ENCODE results near the gene PEPD.

- TF ChIP-seq, protein P1, sequence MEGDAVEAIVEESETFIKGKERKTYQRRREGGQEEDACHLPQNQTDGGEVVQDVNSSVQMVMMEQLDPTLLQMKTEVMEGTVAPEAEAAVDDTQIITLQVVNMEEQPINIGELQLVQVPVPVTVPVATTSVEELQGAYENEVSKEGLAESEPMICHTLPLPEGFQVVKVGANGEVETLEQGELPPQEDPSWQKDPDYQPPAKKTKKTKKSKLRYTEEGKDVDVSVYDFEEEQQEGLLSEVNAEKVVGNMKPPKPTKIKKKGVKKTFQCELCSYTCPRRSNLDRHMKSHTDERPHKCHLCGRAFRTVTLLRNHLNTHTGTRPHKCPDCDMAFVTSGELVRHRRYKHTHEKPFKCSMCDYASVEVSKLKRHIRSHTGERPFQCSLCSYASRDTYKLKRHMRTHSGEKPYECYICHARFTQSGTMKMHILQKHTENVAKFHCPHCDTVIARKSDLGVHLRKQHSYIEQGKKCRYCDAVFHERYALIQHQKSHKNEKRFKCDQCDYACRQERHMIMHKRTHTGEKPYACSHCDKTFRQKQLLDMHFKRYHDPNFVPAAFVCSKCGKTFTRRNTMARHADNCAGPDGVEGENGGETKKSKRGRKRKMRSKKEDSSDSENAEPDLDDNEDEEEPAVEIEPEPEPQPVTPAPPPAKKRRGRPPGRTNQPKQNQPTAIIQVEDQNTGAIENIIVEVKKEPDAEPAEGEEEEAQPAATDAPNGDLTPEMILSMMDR (IDR thresholded peaks at IDR 0.05; ENCODE audit: poor library complexity): no peak
- TF ChIP-seq EZH2 (IDR thresholded peaks at IDR 0.05; ENCODE audit: borderline replicate concordance) (no peak), EZH2phosphoT487 (IDR thresholded peaks at IDR 0.05; ENCODE audit: low read depth, severe bottlenecking, unreplicated experiment) (no peak)
Measured at GRCh38 chr19:33470040-33470330, 51.6 kb downstream of the PEPD start.

Measured in hepatocyte (in vitro differentiated cells).